Fibroblast of mammary gland (primary cell): ENCODE data around the gene ST8SIA4.

Source experiments
- DNase-seq: peaks from one replicate; pipeline ENCODE4 v3.0.0-alpha.2; 2010; ENCODE audit warnings: low read depth
- H3K4me3 ChIP-seq: 2 replicates; pipeline ENCODE4 v1.5.1; 2011; ENCODE audit warnings: low read depth, mild to moderate bottlenecking, low read length, moderate library complexity; ENCODE audit not compliant: control insufficient read depth
- CTCF ChIP-seq: conservative IDR thresholded peaks from 2 replicates; pipeline ENCODE4 v1.5.1; 2011; ENCODE audit warnings: low read depth, low read length, inconsistent platforms; ENCODE audit not compliant: control insufficient read depth, insufficient read depth

ST8SIA4 gene

GRCh38 chr5:100842080-100842479 lies 61.0 kb downstream of the ST8SIA4 start:
- TF ChIP-seq CTCF, result no peak
- no peak for DNase-seq
- H3K4me3 ChIP-seq, result no peak overlapping the region

- TF ChIP-seq CTCF, result no peak
- no peak overlapping the region for H3K4me3 ChIP-seq
- no peak for DNase-seq
Observed at GRCh38 chr5:100841358-100842076, 61.6 kb downstream of the ST8SIA4 start.

- no peak for DNase-seq
Observed at GRCh38 chr5:100840789-100841188, 62.3 kb downstream of the ST8SIA4 start.

GRCh38 chr5:100840370-100840769 lies 62.7 kb downstream of the ST8SIA4 start:
- TF ChIP-seq CTCF, result no peak
- no peak overlapping the region for H3K4me3 ChIP-seq
- DNase-seq, result peak; percentile 38

More at GRCh38 chr5:100840789-100841188, 62.3 kb downstream of the ST8SIA4 start:
- TF ChIP-seq CTCF, result no peak
- H3K4me3 ChIP-seq, result no peak overlapping the region

GRCh38 chr5:100838048-100838473 lies 65.0 kb downstream of the ST8SIA4 start:
- DNase-seq, result no peak
- no peak overlapping the region for H3K4me3 ChIP-seq
- no peak for TF ChIP-seq CTCF

- no peak for TF ChIP-seq CTCF
- no peak for DNase-seq
Observed at GRCh38 chr5:100834519-100834918, 68.6 kb downstream of the ST8SIA4 start.

More at GRCh38 chr5:100834519-100834918, 68.6 kb downstream of the ST8SIA4 start:
- no peak overlapping the region for H3K4me3 ChIP-seq
